Measurements from ENCODE around the gene CLCNKB.
"Not testable (repeated sequence)": the region's sequence is repeated elsewhere in the genome, so short reads cannot be mapped to it uniquely, and the experiment has no call there.

Gene CLCNKB
- total RNA-seq: 0 to 0.13 (median 0) reads per million in 18 experiments

- DNase-seq: no peak
These were observed at the start of gene CLCNKB for GRCh38 chr1:16043521-16043920. Gene CLCNKB, plus strand, starts transcription at chr1:16043782. Its CDS starts 711 bp downstream, at chr1:16044493.

GRCh38 chr1:15994081-15994480 lies 49.5 kb upstream of the CLCNKB start:
- DNase-seq: no peak

- peak; percentile 68 to 80 for DNase-seq
These were observed 48.8 kb upstream of the CLCNKB start for GRCh38 chr1:15994590-15995351.

- no peak for DNase-seq
These were observed 46.5 kb upstream of the CLCNKB start for GRCh38 chr1:15997076-15997585.

- no peak for DNase-seq
These were observed 45.8 kb upstream of the CLCNKB start for GRCh38 chr1:15997637-15998280.

GRCh38 chr1:15998929-15999328 lies 44.7 kb upstream of the CLCNKB start:
- DNase-seq: no peak

GRCh38 chr1:16001274-16001673 lies 42.3 kb upstream of the CLCNKB start:
- DNase-seq: not testable (repeated sequence)

- DNase-seq: no peak
These were observed 38.0 kb upstream of the CLCNKB start for GRCh38 chr1:16005597-16005996.

GRCh38 chr1:16006010-16006409 lies 37.6 kb upstream of the CLCNKB start:
- no peak for DNase-seq

- peak in 1 of 2 donors; percentile 5 for DNase-seq
These were observed 36.8 kb upstream of the CLCNKB start for GRCh38 chr1:16006552-16007485.

- DNase-seq: no peak
These were observed 35.8 kb upstream of the CLCNKB start for GRCh38 chr1:16007671-16008341.

- DNase-seq: peak; percentile 67 to 69
These were observed 34.5 kb upstream of the CLCNKB start for GRCh38 chr1:16009030-16009460.

GRCh38 chr1:16009678-16010077 lies 33.9 kb upstream of the CLCNKB start:
- no peak for DNase-seq

GRCh38 chr1:16010837-16011236 lies 32.7 kb upstream of the CLCNKB start:
- no peak for DNase-seq

- DNase-seq: no peak
These were observed 31.5 kb upstream of the CLCNKB start for GRCh38 chr1:16011936-16012589.

GRCh38 chr1:16012590-16013219 lies 30.9 kb upstream of the CLCNKB start:
- peak; percentile 25 to 52 for DNase-seq

GRCh38 chr1:16013220-16013907 lies 30.2 kb upstream of the CLCNKB start:
- DNase-seq: peak in 1 of 2 donors; percentile 28

- no peak for DNase-seq
These were observed 29.7 kb upstream of the CLCNKB start for GRCh38 chr1:16013908-16014258.

GRCh38 chr1:16014509-16015482 lies 28.8 kb upstream of the CLCNKB start:
- peak in 1 of 2 donors; percentile 11 for DNase-seq
